HT1080 (cell line): ENCODE results near the gene ODAD2. TPM values are rescaled to one million over a fixed set of nuclear protein-coding genes. Genes with fewer than 3 reads are reported as not detected.

Experiments
- DNase-seq: peaks from one replicate; pipeline ENCODE4 v3.0.0-alpha.2; 2015; ENCODE audit warnings: low read depth
- total RNA-seq: library from RNA; depleted of rRNA; stranded (reverse); fragments of >200 nt; shearing (Covaris generic); gene quantifications from 2 replicates; pipeline ENCODE4 v1.2.3, GENCODE V29; 2014

ODAD2 gene
- total RNA-seq, 1 experiment from 2014 or later: 5.6 TPM

GRCh38 chr10:27857616-27858015 is 141.3 kb downstream of the ODAD2 start:
- no peak for DNase-seq

GRCh38 chr10:27844223-27844622 is 154.7 kb downstream of the ODAD2 start:
- no peak for DNase-seq

GRCh38 chr10:27838901-27839300 is 160.0 kb downstream of the ODAD2 start:
- DNase-seq: no peak

GRCh38 chr10:27838361-27838760 is 160.5 kb downstream of the ODAD2 start:
- no peak for DNase-seq

DNA sequence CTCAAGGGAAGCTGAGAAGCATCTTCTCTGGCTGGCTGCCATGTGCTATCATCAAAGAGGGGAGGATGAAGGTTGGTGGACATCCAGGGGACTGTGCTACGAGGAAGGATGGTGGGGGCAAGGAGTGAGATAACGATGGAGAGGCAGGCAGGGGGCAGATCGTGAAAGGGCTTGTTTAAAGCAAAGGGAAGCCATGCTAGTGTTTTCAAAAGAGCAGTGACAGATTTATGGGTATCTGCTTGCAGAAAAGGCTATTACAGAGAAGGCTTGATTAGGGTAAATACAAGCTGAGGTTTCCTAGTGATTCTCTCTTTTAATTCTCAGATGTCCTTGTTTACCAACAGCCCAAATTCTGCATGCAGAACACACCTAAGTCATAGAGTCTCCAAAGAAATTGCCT is 164.4 kb downstream of the ODAD2 start:
- DNase-seq: no peak

GRCh38 chr10:27833792-27834191 is 165.1 kb downstream of the ODAD2 start:
- DNase-seq: no peak

DNA sequence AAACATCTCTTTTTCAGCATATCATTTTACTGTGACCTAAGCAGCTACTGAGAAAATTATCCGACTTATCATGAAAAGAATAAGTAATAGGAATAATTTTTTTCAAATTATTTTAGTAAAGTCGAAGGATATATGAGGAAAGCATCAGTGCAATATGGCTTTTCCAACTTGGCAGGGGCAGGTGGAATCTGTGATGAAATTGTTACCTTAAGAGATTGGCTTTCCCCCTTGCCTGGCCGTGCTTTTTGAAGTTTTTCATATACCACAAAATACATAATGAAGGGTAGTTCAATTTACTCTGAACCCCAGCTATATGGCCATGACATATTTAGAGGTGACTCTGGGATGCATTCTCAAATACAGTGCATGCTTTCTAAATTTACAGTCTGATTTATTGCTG is 166.1 kb downstream of the ODAD2 start:
- no peak for DNase-seq

- no peak for DNase-seq
These were observed 172.5 kb downstream of the ODAD2 start for GRCh38 chr10:27826369-27826768.

GRCh38 chr10:27822301-27822700 is 176.6 kb downstream of the ODAD2 start:
- no peak for DNase-seq

DNA sequence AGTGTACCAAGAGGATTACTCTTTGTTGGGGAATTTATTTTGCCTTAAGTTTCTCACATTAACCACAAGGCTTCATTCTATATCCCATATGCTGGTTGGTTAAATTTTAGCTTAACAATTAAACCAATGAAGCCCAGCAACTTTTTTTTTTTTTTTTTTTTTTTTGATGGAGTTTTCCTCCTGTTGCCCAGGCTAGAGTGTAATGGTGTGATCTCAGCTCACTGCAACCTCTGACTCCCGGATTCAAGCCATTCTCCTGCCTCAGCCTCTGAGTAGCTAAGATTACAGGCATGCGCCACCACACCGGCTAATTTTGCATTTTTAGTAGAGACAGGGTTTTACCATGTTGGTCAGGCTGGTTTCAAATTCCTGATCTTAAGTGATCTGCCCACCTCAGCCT is 178.2 kb downstream of the ODAD2 start:
- DNase-seq: no peak

- DNase-seq: peak; percentile 56
These were observed 178.9 kb downstream of the ODAD2 start for GRCh38 chr10:27819781-27820531.

DNA sequence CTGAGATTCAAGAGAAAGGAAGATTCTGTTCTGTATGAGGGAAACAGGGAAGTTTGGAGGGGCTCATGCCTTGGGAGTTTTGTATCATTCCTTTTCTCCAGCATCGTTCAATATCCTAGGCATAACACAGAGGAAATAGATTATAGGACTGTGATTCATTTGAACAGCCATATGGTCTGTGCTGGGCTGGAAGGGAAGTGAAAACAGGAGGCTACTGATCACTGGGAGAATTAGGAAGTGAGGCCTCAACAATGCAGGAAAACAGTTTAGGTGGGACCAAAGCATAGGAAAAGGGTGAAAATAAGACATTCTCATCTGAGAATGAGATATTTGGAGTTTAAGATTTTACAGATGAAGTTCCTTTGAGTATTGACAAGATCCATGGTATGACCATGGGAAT is 182.6 kb downstream of the ODAD2 start:
- no peak for DNase-seq

DNA sequence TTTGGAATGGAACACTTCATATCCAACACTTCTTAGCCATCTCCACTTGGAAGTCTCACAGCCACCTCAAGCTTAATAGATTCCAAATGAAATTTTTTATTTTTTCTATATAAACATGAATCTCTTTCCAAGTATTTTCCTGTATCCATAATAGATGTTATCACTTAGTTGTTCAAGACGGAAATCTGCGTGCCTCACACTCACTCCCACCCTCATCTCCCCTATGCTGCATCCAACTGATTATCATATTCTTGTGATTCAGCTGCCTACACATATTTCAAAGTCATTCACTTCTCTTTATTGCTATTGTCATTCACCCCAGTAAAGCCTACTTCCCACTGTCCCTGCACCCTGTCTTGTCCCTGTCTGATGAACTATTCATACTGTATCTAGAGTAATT is 183.0 kb downstream of the ODAD2 start:
- no peak for DNase-seq

DNA sequence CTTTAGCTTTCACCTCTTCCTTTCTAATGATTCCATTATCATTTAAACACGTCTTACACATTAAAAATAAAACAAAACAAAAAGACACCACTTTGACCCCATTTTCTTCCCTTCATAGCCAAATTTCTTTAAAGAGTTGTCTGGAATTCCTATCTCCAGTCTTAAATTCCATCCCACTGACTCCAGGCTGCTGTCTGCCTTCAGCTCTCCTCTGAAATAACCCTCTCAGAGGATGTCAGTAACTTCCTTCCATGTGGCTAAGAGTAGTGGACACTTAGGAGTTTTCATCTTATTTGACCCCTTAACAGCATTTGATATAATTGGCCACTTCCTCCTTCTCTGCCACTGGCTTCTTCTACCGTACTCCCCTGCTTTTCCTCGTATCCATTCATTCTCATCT is 183.6 kb downstream of the ODAD2 start:
- no peak for DNase-seq

DNA sequence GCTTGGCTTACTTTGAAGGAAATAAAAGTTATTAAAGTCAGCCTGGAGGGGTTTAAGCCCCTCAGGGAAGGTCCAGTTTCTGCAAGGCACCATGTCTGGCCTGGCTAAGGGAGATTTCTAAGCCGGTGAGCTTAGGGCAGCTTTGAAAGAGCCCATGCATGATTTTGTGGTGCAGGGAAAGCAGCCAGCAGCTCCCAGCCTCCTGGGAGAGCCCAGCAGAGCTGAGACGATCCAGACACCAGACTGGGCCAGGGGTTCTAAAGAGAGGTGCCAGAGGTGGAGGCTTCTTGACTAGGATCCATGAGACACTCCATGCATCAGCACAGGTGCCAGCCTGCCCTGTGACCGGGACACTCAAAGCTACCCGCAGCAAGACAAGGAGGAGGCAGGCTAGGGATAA is 193.7 kb downstream of the ODAD2 start:
- DNase-seq: no peak

DNA sequence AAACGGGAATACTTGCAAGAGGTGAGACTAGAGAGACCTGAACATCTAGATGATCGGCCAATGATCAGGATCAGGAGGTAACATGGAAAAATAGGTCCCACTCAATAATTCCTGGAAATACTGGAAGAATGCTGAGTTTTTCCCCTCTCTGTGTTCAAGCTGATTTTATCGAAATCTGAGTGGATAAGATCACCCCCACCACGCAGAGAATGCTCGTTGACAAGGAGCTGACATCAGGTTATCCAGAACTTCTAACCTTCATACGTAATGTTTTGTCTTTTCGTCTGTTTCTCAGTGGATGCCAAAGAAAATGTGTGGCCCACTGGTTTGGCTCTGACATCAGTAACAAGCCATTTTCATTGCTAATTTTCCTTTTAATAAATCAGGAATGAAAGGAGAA is 194.7 kb downstream of the ODAD2 start:
- no peak for DNase-seq

GRCh38 chr10:27801171-27801785 is 197.6 kb downstream of the ODAD2 start:
- DNase-seq: no peak

- DNase-seq: no peak
These were observed 199.8 kb downstream of the ODAD2 start for GRCh38 chr10:27799046-27799445.

DNA sequence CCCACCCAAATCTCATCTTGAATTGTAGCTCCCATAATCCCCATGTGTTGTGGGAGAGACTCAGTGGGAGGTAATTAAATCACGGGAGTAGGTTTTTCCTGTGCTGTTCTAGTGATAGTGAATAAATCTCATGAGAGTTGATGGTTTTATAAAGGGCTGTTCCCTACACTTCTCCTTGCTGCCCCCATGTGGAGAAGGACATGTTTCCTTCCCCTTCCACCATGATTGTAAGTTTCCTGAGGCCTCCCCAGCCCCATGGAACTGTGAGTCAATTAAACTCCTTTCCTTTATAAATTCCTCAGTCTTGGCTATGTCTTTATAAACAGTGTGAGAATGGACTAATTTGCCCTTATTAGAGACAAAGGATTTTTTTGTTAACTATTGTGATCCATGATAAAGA is 204.7 kb downstream of the ODAD2 start:
- DNase-seq: peak; percentile 18

DNA sequence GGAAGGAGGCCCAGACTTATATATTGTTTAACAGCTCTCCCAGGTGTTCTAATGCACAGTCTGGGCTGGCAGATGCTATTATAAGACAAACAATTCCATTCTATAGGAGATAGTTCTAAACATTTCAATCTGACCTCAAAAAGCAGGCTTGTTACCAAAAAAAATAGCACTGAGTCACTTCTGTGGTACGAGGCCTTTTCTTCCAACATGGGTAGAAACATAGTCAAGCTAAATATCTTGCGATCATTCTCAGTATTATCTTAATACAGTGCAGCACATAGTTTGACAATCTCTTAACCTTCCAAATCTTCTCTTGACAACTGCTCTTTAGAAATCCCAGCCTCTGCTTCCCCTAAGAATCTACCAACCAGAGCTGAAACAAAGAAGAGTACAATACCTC is 206.7 kb downstream of the ODAD2 start:
- no peak for DNase-seq

- DNase-seq: no peak
These were observed 214.6 kb downstream of the ODAD2 start for GRCh38 chr10:27784272-27784671.

GRCh38 chr10:27783660-27784059 is 215.2 kb downstream of the ODAD2 start:
- DNase-seq: peak; percentile 75

GRCh38 chr10:27779462-27780015 is 219.3 kb downstream of the ODAD2 start:
- DNase-seq: no peak
